GM20431 (cell line): ENCODE measurements around the gene RTP2.

Experiments
- in situ Hi-C: fragments of 300-500 bp; cut with MseI, MboI; formaldehyde crosslinking; loops from one replicate; pipeline ENCODE4 v1.15.0; 2020; ENCODE audit warnings: low sequenced_read_pairs; ENCODE audit not compliant: unreplicated experiment

Gene RTP2

GRCh38 chr3:187702507-187703033, at the start of gene RTP2:
TSS of gene RTP2 (minus strand) at chr3:187702557. CDS start at chr3:187702128, 429 bp downstream.
- in situ Hi-C loops: no loop called here

GRCh38 chr3:187750513-187751123, 48.3 kb upstream of the RTP2 start:
- in situ Hi-C loops: no loop called here

- in situ Hi-C loops: no loop called here
Measured at GRCh38 chr3:187750006-187750512, 47.7 kb upstream of the RTP2 start.

- in situ Hi-C loops: loop anchor here (10.0 kb wide), 2 partner anchors 1207 to 1397 kb away; no protein-coding TSS in a partner anchor
Measured at GRCh38 chr3:187748050-187748481, 45.7 kb upstream of the RTP2 start.

- in situ Hi-C loops: loop anchor here (10.0 kb wide), 2 partner anchors 1207 to 1397 kb away; no protein-coding TSS in a partner anchor
Measured at GRCh38 chr3:187747506-187747905, 45.1 kb upstream of the RTP2 start.

- in situ Hi-C loops: loop anchor here (10.0 kb wide), 2 partner anchors 1208 to 1398 kb away; no protein-coding TSS in a partner anchor
Measured at GRCh38 chr3:187746442-187747281, 44.3 kb upstream of the RTP2 start.

- in situ Hi-C loops: loop anchor here (10.0 kb wide), 2 partner anchors 1209 to 1399 kb away; no protein-coding TSS in a partner anchor
Measured at GRCh38 chr3:187746059-187746441, 43.7 kb upstream of the RTP2 start.

GRCh38 chr3:187745201-187746058, 43.1 kb upstream of the RTP2 start, which contains the start of gene BCL6:
TSS of gene BCL6 (minus strand) at chr3:187745468. CDS start at chr3:187733693, 11,775 bp downstream.
- in situ Hi-C loops: loop anchor here (10.0 kb wide), 2 partner anchors 1209 to 1399 kb away; no protein-coding TSS in a partner anchor

GRCh38 chr3:187744169-187745151, 42.1 kb upstream of the RTP2 start:
- in situ Hi-C loops: loop anchor here (10.0 kb wide), 2 partner anchors 1210 to 1400 kb away; no protein-coding TSS in a partner anchor

GRCh38 chr3:187743195-187744141, 41.1 kb upstream of the RTP2 start:
- in situ Hi-C loops: loop anchor here (10.0 kb wide), 2 partner anchors 1211 to 1401 kb away; no protein-coding TSS in a partner anchor

GRCh38 chr3:187742351-187743171, 40.2 kb upstream of the RTP2 start:
- in situ Hi-C loops: loop anchor here (10.0 kb wide), 2 partner anchors 1212 to 1402 kb away; no protein-coding TSS in a partner anchor

- in situ Hi-C loops: loop anchor here (10.0 kb wide), 2 partner anchors 1213 to 1403 kb away; no protein-coding TSS in a partner anchor
Measured at GRCh38 chr3:187741403-187742350, 39.3 kb upstream of the RTP2 start.

- in situ Hi-C loops: loop anchor here (10.0 kb wide), 2 partner anchors 1214 to 1404 kb away; no protein-coding TSS in a partner anchor
Measured at GRCh38 chr3:187740421-187741399, 38.4 kb upstream of the RTP2 start.
